IMR-90 (cell line): ENCODE results near the gene GLCCI1. TPM values are rescaled to one million over a fixed set of nuclear protein-coding genes. Genes with fewer than 3 reads are reported as not detected.

Experiments used
- ATAC-seq: fragments of 200-7000 bp; cut with Tn5 transposase; 2 replicates; pipeline ENCODE4 v1.9.1; 2020; ENCODE audit warnings: low read depth, mild to moderate bottlenecking, moderate library complexity
- BruUV-seq: library from RNA; stranded (reverse); fragments of 400-500 nt; replicated peaks from 2 replicates; lab custom pipeline; 2021; lab: Mats Ljungman, UMichigan
- CTCF ChIA-PET: fragments of 300-600 bp; formaldehyde crosslinking; extraction: SDS; loops from one replicate; lab custom pipeline; 2021; ENCODE audit warnings: antibody characterized with exemption; lab: Yijun Ruan, JAX
- POLR2A ChIA-PET: fragments of 300-600 bp; sonication (Branson Sonifier 250); formaldehyde crosslinking; loops from one replicate; lab custom pipeline; 2022; ENCODE audit warnings: antibody characterized with exemption; ENCODE audit not compliant: unreplicated experiment; lab: Charles Lee
- DNase-seq: peaks from one replicate; pipeline ENCODE4 v3.0.0; 2013
- H2AFZ ChIP-seq: replicated peaks from 2 replicates; pipeline ENCODE3; 2013; ENCODE audit warnings: low read length, mild to moderate bottlenecking; ENCODE audit not compliant: poor library complexity
- H2AK5ac ChIP-seq: 2 replicates; pipeline ENCODE4 v1.6.1; 2013; ENCODE audit warnings: low read depth, low read length, inconsistent platforms
- H2AK9ac ChIP-seq: replicated peaks from 2 replicates; pipeline ENCODE3; 2013; ENCODE audit warnings: mild to moderate bottlenecking, low read depth, low read length, moderate library complexity; ENCODE audit not compliant: poor library complexity
- H2BK120ac ChIP-seq: 2 replicates; pipeline ENCODE4 v1.6.1; 2013; ENCODE audit warnings: low read depth, low read length, inconsistent platforms
- H2BK15ac ChIP-seq: 3 replicates; pipeline ENCODE4 v1.6.1; 2013; ENCODE audit warnings: low read depth, low read length, inconsistent platforms
- H2BK20ac ChIP-seq: 2 replicates; pipeline ENCODE4 v1.6.1; 2013; ENCODE audit warnings: low read depth, mild to moderate bottlenecking, inconsistent platforms, low read length, moderate library complexity
- H2BK5ac ChIP-seq: 2 replicates; pipeline ENCODE4 v1.6.1; 2013; ENCODE audit warnings: mild to moderate bottlenecking, low read depth, low read length, inconsistent platforms; ENCODE audit not compliant: poor library complexity, severe bottlenecking
- H3K14ac ChIP-seq: replicated peaks from 2 replicates; pipeline ENCODE4 v1.6.1; 2013; ENCODE audit warnings: low read depth, low read length, inconsistent platforms
- H3K18ac ChIP-seq: 2 replicates; pipeline ENCODE4 v1.6.1; 2013; ENCODE audit warnings: low read depth, low read length, control low read depth
- H3K23ac ChIP-seq: 2 replicates; pipeline ENCODE4 v1.6.1; 2013; ENCODE audit warnings: low read depth, low read length, inconsistent platforms
- H3K27ac ChIP-seq: 2 replicates; pipeline ENCODE4 v1.5.1; 2013; ENCODE audit warnings: mild to moderate bottlenecking, control low read depth, low read length; ENCODE audit not compliant: insufficient read depth
- H3K27me3 ChIP-seq: 2 replicates; pipeline ENCODE4 v1.6.1; 2013; ENCODE audit warnings: low read length; ENCODE audit not compliant: control insufficient read depth, insufficient read depth
- H3K36me3 ChIP-seq: 2 replicates; pipeline ENCODE4 v1.6.1; 2013; ENCODE audit warnings: low read length, mixed read lengths; ENCODE audit not compliant: control insufficient read depth, insufficient read depth
- H3K4ac ChIP-seq: 2 replicates; pipeline ENCODE4 v1.6.1; 2013; ENCODE audit warnings: low read depth, low read length, inconsistent platforms
- H3K4me1 ChIP-seq: 2 replicates; pipeline ENCODE4 v1.6.1; 2013; ENCODE audit warnings: low read length, mixed read lengths; ENCODE audit not compliant: control insufficient read depth, insufficient read depth
- H3K4me2 ChIP-seq: 2 replicates; pipeline ENCODE4 v1.6.1; 2013; ENCODE audit warnings: low read depth, mild to moderate bottlenecking, control low read depth, low read length, moderate library complexity
- H3K4me3 ChIP-seq: 2 replicates; pipeline ENCODE4 v1.5.1; 2013; ENCODE audit warnings: low read depth, mild to moderate bottlenecking, control low read depth, low read length, moderate library complexity; ENCODE audit not compliant: insufficient read depth
- H3K56ac ChIP-seq: 2 replicates; pipeline ENCODE4 v1.6.1; 2013; ENCODE audit warnings: low read length, inconsistent platforms; ENCODE audit not compliant: insufficient read depth; ENCODE audit errors: extremely low read depth
- H3K79me1 ChIP-seq, 2 experiments: 2 replicates each; pipeline ENCODE4 v1.6.1; 2013; ENCODE audit warnings: low read length in 2 of 2, inconsistent platforms in 1 of 2, low read depth in 1 of 2
- H3K9ac ChIP-seq: 2 replicates; pipeline ENCODE4 v1.6.1; 2013; ENCODE audit warnings: low read depth, low read length, control low read depth
- H3K9me1 ChIP-seq: 2 replicates; pipeline ENCODE4 v1.6.1; 2013; ENCODE audit warnings: low read length, inconsistent platforms; ENCODE audit not compliant: insufficient read depth
- H3K9me3 ChIP-seq: 2 replicates; pipeline ENCODE4 v1.6.1; 2013; ENCODE audit warnings: low read length; ENCODE audit not compliant: control insufficient read depth, insufficient read depth
- H4K20me1 ChIP-seq: 2 replicates; pipeline ENCODE4 v1.6.1; 2013; ENCODE audit warnings: low read length, inconsistent platforms; ENCODE audit not compliant: insufficient read depth
- H4K5ac ChIP-seq: 2 replicates; pipeline ENCODE4 v1.6.1; 2013; ENCODE audit warnings: mild to moderate bottlenecking, low read depth, low read length, control low read depth
- H4K8ac ChIP-seq, 2 experiments: 2 replicates each; pipeline ENCODE4 v1.6.1; 2013; ENCODE audit warnings: low read depth in 2 of 2, low read length in 2 of 2, control low read depth in 1 of 2, inconsistent platforms in 1 of 2
- H4K91ac ChIP-seq: 2 replicates; pipeline ENCODE4 v1.6.1; 2013; ENCODE audit warnings: low read depth, low read length, inconsistent platforms; ENCODE audit not compliant: insufficient read depth
- BHLHE40 ChIP-seq: fragments of 150-350 bp; IDR thresholded peaks from 2 replicates; pipeline ENCODE4 v1.6.1; 2016; ENCODE audit warnings: mild to moderate bottlenecking, low read depth, low read length
- CEBPB ChIP-seq: IDR thresholded peaks from 2 replicates; pipeline ENCODE4 v1.6.1; 2012; ENCODE audit warnings: low read depth, low read length, improper control_type of control experiment
- CHD1 ChIP-seq: IDR thresholded peaks from 2 replicates; pipeline ENCODE4 v1.6.1; 2012; ENCODE audit warnings: low read depth, low read length, improper control_type of control experiment
- CTCF ChIP-seq: conservative IDR thresholded peaks from 2 replicates; pipeline ENCODE4 v1.5.1; 2012; ENCODE audit warnings: mild to moderate bottlenecking, low read depth, low read length, improper control_type of control experiment
- ELK1 ChIP-seq: fragments of 150-350 bp; IDR thresholded peaks from 2 replicates; pipeline ENCODE4 v1.6.1; 2016; ENCODE audit warnings: low read depth, mild to moderate bottlenecking, low read length, moderate library complexity, borderline replicate concordance
- FOS ChIP-seq: fragments of 150-350 bp; IDR thresholded peaks from 2 replicates; pipeline ENCODE4 v1.6.1; 2016; ENCODE audit warnings: low read depth, low read length
- MAFK ChIP-seq: IDR thresholded peaks from 2 replicates; pipeline ENCODE4 v1.6.1; 2012; ENCODE audit warnings: low read depth, low read length, improper control_type of control experiment
- MAZ ChIP-seq: IDR thresholded peaks from 2 replicates; pipeline ENCODE4 v1.6.1; 2012; ENCODE audit warnings: low read depth, mild to moderate bottlenecking, low read length, improper control_type of control experiment, moderate library complexity, borderline replicate concordance
- NFE2L2 ChIP-seq: fragments of 150-350 bp; IDR thresholded peaks from 2 replicates; pipeline ENCODE4 v1.6.1; 2016; ENCODE audit warnings: low read depth, mild to moderate bottlenecking, low read length
- RCOR1 ChIP-seq: IDR thresholded peaks from 2 replicates; pipeline ENCODE4 v1.6.1; 2012; ENCODE audit warnings: mild to moderate bottlenecking, low read length, improper control_type of control experiment; ENCODE audit not compliant: insufficient replicate concordance
- RFX5 ChIP-seq: IDR thresholded peaks from 2 replicates; pipeline ENCODE4 v1.8.0; 2012; ENCODE audit warnings: low read depth, mild to moderate bottlenecking, low read length, moderate library complexity
- USF2 ChIP-seq: fragments of 150-350 bp; IDR thresholded peaks from 2 replicates; pipeline ENCODE4 v1.6.1; 2017; ENCODE audit warnings: mild to moderate bottlenecking, antibody characterized with exemption, low read length, low read depth
- WGBS, 2 experiments: methylation state at CpG; one replicate each; pipeline versions ENCODE4 v1.1.5 to v1.1.7; 2013; ENCODE audit warnings: missing lambda C conversion rate in 2 of 2; ENCODE audit not compliant: insufficient read length in 1 of 2; ENCODE audit errors: extremely low coverage in 2 of 2; 5-methylcytosine and 5-hydroxymethylcytosine counted together
- dilution Hi-C: fragments of 300-500 bp; cut with HindIII; formaldehyde crosslinking; loops from one replicate; pipeline ENCODE4 v1.14.3; 2018; ENCODE audit warnings: low sequenced_read_pairs; ENCODE audit not compliant: unreplicated experiment
- in situ Hi-C: fragments of 300-500 bp; cut with MboI; formaldehyde crosslinking; loops from 3 replicates; pipeline ENCODE4 v1.14.3; 2019; ENCODE audit warnings: low sequenced_read_pairs, inconsistent platforms, mixed read lengths
- intact Hi-C: fragments of 100-400 bp; cut with micrococcal nuclease; formaldehyde crosslinking; loops from 2 replicates; pipeline ENCODE4 v1.10.0; 2022
- polyA plus RNA-seq, 3 experiments: library from polyadenylated mRNA; depleted of rRNA; stranded (reverse); fragments of >200 nt; gene quantifications; 2 replicates each; pipeline ENCODE4 v1.2.3, GENCODE V29; 2012; ENCODE audit warnings: low replicate concordance in 1 of 3
- total RNA-seq: library from RNA; depleted of rRNA; stranded (reverse); fragments of >200 nt; gene quantifications from 2 replicates; pipeline ENCODE4 v1.2.3, GENCODE V29; 2012

Gene GLCCI1
- total and polyA plus RNA-seq, 2 of the 4 experiments (the other 2 are of a cell fraction), result 4.1 to 6.2 TPM

GRCh38 chr7:7959979-7960670, 8.5 kb upstream of the GLCCI1 start:
- H4K20me1 ChIP-seq, result no peaks in the 10 kb centered on the region
- no peak overlapping the region for H4K8ac ChIP-seq
- intact Hi-C loops (loop anchor here (10.0 kb wide), 1 partner anchor 535 kb away; no protein-coding TSS in a partner anchor), dilution Hi-C loops (no loop called here), in situ Hi-C loops (loop anchor here (25.0 kb wide), 1 partner anchor 523 kb away; no protein-coding TSS in a partner anchor)
- TF ChIP-seq BHLHE40 (no peak), ELK1 (no peak), RFX5 (no peak), MAZ (no peak), CTCF (no peak), MAFK (no peak), RCOR1 (no peak), USF2 (no peak), FOS (no peak), NFE2L2 (no peak), CHD1 (no peak), CEBPB (no peak)
- H2AFZ ChIP-seq, result no peak overlapping the region
- H4K91ac ChIP-seq, result no peak overlapping the region
- no peaks in the 10 kb centered on the region for H3K79me1 ChIP-seq
- no peak overlapping the region for H3K14ac ChIP-seq
- CTCF ChIA-PET, result interaction anchor here (0.6 kb wide), 1 partner anchor 520 kb away, joined by 4 read pairs; no protein-coding TSS in a partner anchor
- H4K5ac ChIP-seq, result no peak overlapping the region
- peak overlapping the region; percentile 22; the same call in 1 of the 2 replicates for H2BK20ac ChIP-seq
- POLR2A ChIA-PET, result no interaction called here
- H3K27ac ChIP-seq, result no peak overlapping the region
- H3K9me3 ChIP-seq, result no peaks in the 10 kb centered on the region
- H3K27me3 ChIP-seq, result no peaks in the 10 kb centered on the region
- H3K4me2 ChIP-seq, result no peak overlapping the region
- peak overlapping the region; percentile 61; the same call in 1 of the 2 replicates for H2AK5ac ChIP-seq
- WGBS, 2 experiments, result 83% methylated on average over 1 of the region's 4 CpGs; no CpG with 5 or more reads in 1 of the 2 experiments
- no peak overlapping the region for H3K56ac ChIP-seq
- no peak overlapping the region for H3K23ac ChIP-seq
- no TSS peak for BruUV-seq
- no peak overlapping the region for H2AK9ac ChIP-seq
- peak overlapping the region; percentile 29; the same call in 1 of the 2 replicates for H3K4ac ChIP-seq
- no peak overlapping the region for H2BK120ac ChIP-seq
- H2BK15ac ChIP-seq, result peak overlapping the region; percentile 34; the same call in 1 of the 3 replicates
- peaks cover 3% of the 10 kb centered on the region; the same call in 1 of the 2 replicates for H3K9me1 ChIP-seq
- H3K4me3 ChIP-seq, result no peak overlapping the region
- H2BK5ac ChIP-seq, result no peak overlapping the region
- ATAC-seq, result no peak
- H3K9ac ChIP-seq, result no peak overlapping the region
- DNase-seq, result no peak
- H3K18ac ChIP-seq, result no peak overlapping the region
- H3K36me3 ChIP-seq, result no peaks in the 10 kb centered on the region
- H3K4me1 ChIP-seq, result peaks cover 12% of the 10 kb centered on the region
